Non-pigmented ciliary epithelial cell (primary cell): ENCODE measurements around the gene PPP1R13L.

Experiments used
- DNase-seq: peaks from one replicate; pipeline ENCODE4 v3.0.0-alpha.2; 2010; ENCODE audit warnings: low read depth

PPP1R13L gene

DNA sequence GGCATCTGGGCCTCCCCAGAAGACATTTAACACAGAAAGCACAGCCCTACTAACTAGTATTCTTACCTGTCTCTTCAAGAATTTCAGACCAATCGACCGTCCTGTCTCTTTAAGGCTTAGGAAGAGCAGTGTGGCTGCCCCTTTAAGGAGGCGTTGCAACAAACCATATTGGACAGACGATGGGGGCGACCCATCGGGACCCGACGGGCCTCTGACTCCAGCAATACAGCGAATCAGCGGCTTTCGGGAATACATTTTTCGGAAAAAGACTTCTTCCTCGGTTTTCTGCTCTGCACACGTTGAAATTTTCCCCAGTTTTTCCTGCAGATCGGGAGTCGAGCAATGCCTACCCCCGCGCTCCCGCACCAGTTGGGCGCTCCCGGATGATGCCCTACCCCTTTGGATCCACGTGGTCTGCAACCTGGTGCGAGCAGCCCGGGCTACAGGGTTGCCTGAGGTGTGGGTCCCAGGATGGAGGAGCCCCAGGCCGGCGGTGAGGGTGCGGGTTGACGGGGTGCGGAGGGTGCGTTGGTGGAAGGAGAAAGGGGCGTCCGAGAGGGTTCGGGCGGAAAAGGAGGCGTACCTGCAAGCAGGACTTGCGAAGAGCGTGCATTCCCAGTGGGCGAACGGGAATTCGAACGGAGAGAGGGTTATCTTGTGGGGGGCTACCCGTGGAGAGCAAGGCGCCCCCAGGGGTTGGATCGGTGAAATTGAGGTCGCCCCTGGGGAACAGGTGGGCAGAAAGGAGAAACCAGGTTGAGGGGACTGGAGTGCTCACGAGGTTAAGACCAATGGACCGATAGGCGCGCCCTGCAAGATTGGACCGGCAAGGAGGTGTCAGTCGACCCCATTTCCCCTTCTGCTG lies 1.6 kb upstream of the PPP1R13L start, which contains the start of gene POLR1G:
Gene POLR1G, plus strand, starts transcription at position 419 of the 865 bp plus-strand sequence. Its CDS starts 53 bp downstream, at position 472.
- peak; percentile 43 for DNase-seq

DNA sequence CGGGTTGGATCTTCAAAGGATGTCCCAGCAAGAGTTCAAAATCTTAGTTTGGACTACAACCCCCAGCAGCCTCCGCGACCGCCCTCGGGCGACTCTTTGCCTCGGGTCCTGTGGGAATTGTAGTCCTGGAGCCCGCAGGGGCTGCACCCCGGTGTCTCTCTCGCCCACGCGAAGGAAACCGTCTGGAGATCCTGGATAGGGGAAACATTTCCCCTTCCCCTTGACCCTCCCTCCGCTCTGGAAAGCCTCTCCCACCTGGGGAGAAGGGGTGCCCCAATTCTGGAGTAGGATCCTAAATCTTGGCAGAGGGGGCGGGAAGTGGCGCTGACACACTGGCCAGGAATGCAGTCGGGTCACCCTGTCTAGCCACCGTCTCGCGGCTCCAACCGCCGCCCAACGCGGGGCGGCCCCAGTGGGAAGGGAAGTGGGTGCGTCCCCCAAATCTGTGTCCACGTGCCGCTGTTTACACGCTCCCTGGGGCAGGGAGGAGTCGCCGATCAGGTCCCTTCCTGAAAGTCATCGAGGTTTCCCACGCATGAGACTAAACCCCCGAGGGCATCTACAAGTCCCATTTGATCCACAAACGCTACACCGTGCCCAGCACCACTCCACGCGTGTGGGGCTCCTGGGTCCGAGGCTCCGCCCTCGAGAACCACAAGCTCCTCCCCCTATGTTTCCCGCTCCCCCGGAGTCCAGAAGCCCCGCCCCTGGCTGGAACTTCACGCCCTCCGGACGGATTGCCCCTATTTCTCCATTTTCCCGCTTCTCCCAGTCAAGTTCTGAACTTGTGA lies 761 bp upstream of the PPP1R13L start:
- DNase-seq, result peak; percentile 43

DNA sequence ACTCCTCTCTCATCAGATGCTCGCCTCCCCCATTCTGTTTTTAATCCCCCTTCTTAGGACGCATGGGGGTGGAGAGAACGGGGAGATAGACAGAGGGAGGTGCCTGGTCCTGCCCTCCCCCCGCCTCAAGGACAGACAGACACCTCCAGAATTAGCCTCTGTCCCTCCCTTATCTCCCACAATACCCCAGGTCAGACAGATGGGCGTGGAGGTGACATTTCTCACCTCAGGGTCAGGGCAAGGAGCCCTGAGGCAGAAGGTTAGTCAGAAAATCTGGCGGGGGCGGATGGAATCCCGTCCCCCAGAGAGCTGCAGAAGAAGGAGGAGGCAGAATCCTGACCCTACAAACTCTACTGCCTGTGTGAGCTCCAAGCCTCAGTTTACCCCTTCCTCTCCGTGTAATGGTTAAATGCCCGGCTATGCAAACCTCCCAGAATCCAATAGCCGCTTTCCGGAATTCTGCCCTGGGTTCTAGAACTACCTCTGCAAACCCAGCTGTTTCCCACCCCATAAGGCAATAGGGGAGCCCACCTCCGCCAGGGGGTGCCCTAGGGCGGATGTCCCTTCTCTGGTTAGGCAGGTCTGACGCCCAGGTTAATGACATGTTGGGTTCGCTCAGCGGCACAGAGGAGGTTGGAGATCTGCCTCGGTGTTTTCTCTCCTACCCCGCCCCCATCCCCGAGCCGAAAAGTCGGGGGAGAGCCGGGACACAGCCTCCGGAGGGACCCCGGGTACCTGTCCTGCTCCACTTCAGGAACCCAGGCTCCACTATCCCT lies 900 bp downstream of the PPP1R13L start:
- no peak for DNase-seq

DNA sequence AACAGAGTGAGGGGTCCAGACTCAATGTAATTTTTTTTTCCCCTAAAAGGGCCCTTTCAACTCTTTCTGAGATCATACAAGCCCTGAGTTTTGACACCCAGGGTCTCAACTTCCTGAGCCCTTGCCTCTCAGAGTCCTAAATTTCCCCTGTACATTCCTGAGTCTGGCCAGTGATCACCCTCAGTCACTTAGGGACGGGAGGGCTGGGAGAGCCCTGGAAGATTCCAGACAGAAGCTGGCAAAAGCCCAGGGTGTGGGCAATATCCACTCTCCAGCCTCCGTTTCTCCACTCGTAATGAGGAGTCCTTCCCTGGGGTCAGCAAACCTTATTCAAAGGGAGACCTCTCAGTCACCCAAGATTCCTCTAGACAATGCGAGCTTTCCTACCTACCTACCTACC lies 1.6 kb downstream of the PPP1R13L start:
- no peak for DNase-seq

DNA sequence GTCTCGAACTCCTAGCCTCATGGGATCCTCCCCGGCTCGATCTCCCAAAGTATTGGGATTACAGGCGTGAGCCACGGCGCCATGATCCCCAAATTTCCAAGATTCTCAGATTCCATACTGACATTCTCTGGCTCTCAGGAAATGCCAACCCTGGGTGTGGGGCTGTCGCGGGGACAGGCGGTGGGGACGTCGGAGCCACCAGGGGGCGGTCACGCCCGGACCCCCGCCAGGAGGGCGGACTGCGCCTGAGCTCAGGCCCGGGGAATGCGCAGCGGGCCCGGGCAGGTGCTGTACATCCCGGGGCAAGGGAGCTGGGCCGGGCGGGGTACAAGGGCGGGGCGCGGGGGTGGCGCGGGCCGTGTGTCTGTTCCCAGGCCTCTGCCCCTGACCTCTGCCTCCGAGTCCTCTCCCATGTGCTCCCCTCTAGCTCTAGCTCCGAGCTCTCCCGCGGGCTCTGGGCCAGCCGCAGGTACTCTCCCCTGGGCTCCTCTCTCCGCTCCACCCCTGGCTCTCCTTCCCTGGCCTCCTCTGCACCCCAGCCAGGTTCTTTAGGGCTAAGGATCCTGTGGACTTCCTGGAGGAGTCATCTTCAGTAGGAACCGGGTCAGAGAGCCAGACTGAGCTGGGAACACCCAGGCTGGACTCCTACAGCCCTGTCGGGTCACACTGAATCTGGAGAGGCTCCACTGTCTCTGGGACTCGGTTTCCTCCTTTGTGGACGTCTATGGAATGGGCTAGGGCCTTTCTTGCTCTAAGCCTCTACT lies 2.4 kb downstream of the PPP1R13L start:
- no peak for DNase-seq

DNA sequence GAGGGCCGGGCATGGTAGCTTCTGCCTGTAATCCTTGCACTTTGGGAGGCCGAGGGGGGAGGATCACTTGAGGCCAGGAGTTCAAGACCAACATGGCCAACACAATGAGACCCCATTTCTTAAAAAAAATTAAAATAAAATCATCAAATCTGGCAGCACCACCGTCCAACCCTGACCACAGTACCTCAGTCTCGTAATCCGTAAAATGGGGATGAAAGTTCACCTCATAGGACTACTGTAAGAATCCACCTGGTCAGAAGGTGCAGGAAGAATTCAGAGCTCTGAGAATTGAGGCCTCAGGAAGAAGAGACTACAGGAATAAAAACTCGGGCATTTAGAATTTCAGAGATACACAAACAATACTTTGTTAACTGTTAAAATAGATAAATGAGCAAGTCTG lies 3.1 kb downstream of the PPP1R13L start:
- DNase-seq, result no peak

DNA sequence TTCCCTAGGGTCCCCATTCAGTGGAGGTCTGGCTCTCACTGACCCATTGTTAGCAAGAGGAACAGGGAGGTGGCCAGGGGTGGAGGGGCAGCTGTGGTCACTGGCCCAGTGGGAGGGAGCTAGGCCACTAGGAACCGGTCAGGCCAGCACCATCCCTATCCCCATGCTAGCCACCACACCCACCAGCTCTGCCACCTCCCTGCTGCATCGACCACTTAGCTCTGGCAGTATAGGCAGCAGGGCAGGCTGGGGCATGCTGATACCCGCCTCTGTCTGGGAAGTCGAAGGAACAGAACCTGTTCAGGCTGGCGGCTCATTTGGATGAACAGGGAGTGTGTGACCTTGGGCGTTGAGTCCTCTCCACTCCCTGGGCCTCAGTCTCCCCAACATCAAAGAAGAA lies 4.7 kb downstream of the PPP1R13L start:
- DNase-seq, result no peak

DNA sequence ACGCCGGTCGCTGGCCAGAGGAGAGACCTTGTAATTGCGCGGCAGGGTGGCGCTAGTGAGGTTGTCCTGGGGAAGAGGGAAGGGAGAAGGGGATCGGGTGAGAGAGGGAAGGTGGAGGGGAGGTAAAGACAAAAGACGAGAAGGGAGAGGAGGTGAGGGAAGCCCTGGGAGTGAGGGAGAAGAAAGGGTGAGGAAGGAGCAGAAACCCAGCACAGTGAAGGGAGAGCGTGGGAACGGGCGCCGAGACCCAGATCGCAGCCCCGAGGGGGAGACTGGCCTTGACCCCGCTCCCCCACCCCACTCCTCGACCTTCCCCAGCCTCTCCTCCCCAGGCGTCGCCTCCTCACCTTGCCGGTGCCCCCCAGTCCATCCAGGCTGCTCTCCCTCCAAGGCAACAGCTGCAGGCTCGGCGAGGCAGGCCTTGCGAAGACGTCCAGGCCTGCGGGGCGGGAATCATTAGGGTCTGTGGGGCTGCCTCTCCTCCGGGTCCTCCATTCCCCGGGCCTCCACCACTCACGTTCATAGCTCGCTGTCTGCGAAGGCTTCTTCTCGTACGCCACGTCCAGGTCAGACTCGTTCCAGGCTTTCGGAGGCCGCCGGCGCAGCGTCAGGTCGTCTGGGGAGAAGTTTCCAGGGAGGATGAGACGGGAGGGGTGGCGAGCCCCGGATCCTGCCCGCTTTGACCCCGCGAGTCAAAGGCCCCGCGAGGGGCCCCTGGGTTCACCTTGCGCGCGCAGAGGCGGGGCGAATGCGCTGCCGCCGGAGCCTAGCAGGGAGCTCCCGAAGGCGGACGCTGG lies 8.8 kb downstream of the PPP1R13L start:
- DNase-seq, result no peak

DNA sequence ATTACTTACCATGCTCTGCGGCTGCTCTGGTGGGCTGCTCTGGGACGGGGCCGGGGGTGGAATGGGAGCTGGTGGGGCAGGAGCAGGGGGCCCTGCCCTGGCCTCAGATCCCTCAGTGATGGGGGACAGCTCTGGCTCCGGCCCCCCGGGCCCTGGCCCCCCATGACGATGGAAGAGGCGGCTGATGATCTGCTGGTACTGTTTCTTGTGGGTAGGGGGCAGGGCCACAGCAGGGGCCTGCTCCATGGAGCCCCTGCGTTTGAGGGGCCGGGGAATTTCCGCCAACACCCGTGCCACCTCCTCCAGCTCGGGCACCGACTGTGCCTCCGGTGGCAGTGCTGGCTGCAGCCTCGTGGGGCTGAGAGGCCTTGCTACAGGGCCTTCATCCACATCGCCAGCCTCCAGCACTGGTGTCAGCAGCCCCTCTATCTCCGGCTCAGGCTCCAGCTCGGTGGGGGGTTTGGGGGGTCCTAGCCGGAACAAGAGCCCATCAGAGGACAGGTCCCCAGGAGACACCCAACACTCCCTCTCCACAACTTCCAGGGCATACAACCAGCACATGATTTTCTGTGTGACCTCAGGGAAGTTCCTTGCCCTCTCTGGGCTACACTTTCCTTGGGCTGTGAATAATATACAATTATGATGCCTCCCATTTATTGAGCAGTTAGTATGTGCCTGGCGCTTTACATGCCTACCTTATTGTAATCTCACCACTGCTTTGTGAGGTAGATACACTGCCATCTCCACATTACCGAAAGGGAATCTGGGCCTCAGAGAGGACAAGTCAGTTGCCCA lies 12.8 kb downstream of the PPP1R13L start:
- DNase-seq, result no peak

DNA sequence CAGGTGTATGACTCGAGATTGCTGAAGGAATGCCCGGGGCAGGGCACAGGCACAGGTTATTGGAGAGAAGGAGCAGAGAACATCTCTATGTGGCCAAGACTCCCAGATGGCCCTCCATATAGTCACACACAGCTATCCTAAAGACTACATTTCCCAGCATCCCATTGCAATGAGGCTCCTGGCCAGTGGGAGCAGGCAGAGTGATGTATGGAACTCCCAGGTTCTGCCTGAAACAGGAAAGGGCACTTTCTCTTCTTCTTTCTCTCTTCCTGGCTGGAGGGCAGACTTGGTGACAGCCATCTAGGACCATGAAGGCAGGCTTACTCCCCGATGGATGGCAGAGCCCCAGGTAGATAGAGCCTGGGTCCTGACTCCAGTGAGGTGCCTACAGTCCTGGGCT lies 13.5 kb downstream of the PPP1R13L start:
- no peak for DNase-seq

DNA sequence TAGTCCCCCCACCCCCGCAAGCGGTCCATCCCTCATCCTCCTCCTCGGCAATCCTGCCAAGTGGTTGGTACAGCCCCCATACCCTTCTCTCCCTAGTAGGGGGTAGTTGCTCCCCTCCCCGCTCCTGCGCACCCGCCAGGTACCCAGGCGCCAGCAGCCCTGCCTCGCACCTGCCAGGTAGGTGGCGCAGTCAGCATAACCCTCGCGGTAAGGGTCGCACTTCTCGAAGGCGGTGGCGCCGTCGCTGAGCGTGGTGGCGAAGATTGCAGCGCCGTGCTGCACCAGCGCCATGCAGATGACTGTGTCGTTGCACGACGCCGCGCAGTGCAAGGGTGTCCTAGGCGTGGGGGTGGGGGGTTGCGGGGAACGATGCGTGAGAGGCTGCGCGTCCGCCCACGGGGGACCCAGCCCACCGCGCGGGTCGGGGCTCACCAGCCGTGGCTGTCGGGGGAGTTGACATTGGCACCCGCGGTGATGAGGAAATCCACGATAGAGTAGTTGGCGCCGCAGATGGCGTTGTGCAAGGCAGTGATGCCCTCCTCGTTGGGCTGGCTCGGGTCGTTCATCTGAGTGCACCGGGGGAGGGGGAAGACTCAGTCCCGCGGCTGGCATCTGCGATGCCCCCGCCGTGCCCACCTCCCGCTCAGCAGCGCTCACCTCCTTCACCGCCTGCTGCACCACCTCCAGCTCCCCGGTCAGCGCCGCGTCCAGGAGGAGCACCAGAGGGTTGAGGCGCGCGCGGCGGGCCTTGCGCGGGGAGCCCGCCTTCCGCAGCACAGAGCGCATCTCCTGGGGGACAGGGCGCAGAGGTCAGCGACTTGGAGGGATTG lies 19.3 kb downstream of the PPP1R13L start:
- DNase-seq, result no peak

DNA sequence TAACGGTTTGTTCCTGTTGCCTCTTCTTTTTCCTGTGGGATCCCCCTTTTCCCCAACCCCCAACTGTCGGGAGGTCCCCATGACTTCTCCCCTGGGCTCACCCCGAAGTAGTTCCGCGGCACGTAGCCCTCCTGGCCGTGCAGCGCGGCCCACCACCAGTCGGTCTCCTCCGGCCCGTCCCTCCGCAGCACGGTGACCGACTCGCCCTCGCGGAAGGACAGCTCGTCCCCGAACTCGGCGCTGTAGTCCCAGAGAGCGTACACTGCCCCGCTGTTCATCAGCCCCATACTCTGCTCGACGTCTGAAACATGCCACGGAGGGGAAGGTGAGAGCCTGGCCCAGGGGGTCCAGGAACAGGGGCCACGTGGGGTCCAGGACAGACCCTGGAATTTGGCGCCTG lies 22.4 kb downstream of the PPP1R13L start:
- DNase-seq, result no peak

DNA sequence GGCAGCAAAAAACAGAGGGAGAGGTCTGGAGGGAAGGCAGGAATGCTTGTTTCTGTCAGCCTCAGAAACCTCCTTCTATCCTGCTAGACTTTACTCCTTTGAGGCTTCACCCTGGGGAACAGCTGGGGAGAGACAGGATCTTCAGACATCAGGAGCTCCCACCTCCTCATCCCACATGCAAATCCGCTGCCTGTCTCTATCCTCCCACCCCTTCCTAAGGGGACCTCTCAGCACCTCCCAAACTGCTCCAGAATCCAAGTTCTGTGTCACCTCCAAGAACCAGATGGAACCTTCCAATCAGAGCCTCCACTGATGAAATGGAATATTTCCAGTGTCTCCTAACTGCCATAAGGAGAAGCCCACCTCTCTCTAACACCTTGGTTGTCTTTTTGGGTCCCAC lies 24.8 kb downstream of the PPP1R13L start:
- no peak for DNase-seq

DNA sequence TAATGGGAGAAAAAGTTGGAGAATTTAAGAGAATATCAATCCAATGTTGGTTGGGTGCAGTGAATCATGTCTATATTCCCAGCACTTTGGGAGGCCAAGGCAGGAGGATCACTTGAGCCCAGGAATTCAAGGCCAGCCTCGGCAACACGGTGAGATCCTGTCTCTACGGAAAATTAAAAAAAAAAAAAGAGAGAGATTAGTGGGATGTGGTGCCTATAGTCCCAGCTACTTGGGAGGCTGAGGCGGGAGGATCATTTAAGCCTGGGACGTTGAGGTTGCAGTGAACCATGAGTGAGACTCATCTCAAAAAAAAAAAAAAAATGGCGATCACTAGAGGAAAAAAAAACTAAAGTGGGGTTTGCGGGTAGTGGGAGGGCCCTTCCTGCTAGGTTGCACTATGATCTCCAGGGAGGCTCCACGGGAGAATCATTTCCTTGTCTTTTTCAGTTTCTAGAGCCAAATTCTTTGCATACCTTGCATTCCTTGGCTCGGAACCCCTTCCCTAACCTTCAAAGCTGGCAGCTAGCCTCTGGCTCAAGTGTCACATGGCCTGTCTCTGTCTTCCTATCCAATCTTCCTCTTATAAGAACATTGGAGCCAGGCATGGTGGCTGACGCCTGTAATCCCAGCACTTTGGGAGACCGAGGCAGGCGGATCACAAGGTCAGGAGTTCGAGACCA lies 28.7 kb downstream of the PPP1R13L start:
- peak; percentile 92 for DNase-seq

DNA sequence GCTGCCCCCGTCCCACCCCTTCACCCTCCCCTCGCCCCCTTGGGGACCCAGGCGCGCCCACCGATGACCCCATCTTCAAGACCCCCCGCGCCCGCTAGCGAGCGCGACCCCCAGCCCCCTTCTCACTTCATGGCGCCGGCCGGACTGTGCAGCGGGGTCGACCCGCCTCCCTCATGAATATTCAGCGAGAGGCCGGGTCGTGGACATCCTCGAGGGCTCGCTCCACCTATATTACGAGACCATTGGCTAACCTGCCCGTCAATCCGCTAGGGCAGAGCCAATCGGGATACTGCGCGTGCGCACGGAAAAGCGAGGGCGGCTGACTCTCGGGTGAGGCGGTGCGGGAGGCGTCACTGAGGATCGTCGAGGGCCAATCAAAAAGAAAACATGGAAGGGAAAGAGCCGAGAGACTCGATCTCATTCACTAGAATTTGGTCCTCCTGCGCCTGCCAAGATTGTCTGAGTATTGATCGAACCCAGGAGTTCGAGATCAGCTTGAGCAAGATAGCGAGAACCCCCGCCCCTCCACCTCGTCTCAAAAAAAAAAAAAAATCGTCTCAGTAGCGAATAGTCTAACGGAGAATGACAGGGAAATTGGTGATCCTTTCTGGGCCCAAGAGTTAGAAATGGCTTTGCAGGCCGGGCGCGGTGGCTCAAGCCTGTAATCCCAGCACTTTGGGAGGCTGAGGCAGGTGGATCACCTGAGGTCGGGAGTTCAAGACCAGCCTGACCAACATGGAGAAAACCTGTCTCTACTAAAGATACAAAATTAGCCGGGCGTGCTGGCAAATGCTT lies 34.3 kb downstream of the PPP1R13L start, which contains the start of gene ERCC2:
Gene ERCC2, minus strand, starts transcription at position 164 of the 795 bp plus-strand sequence. Its CDS starts 33 bp downstream, at position 131.
- DNase-seq, result peak; percentile 94

DNA sequence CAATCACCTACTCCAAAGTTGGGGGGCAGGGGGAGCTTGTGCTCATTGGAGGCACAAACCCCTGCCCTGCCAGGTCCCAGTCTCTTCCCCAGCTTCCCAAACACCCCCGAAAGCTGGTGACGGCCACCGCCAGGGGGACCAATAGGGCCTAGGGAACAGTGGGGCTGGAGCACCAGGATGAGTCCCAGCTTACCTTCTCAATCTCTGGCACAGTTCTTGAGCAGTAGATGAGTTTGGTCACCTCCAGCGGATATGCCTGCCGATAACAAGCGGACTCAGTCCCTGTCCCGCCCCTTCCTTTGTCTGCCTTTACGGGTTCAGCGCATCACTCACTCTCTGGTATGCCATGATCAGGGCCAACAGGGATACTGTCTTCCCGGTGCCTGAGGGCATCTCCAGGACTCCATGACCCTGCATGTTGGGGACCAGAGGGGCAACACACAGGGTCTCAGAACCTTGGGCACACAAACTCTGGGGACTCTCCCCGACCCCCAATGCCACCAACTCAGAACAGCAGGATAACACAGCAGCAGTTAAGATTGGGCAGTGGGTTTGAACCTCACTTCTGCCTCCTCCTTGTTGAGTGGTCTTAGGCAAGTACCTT lies 36.0 kb downstream of the PPP1R13L start:
- no peak for DNase-seq

DNA sequence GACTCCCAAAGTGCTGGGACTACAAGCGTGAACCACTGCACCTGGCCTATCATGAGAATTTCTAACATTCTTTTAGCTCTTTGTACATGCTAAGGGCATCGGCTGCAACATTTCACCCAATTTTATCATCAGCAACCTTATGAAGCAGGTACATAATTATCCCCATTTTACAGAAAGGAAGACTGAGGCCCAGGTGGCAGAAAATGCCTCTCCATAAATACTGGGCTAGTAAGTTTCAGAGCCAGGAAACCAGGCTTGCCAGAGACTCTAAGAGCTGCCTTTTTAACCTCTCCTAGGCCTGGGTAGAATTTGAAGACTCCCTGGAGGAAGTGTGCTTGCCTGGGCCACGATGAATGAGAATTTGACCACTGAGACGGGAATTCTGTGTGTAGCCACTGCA lies 36.7 kb downstream of the PPP1R13L start:
- no peak for DNase-seq
